GM06990 (cell line): ENCODE data around the gene SRC.

Source experiments
- DNase-seq: peaks from one replicate; pipeline ENCODE4 v3.0.0-alpha.2; 2011; ENCODE audit not compliant: insufficient read length; ENCODE audit errors: extremely low read depth
- H3K27me3 ChIP-seq: replicated peaks from 2 replicates; pipeline ENCODE4 v1.6.0; 2011; ENCODE audit warnings: low read length; ENCODE audit not compliant: control insufficient read depth, insufficient read depth
- H3K36me3 ChIP-seq: 2 replicates; pipeline ENCODE4 v1.5.1; 2011; ENCODE audit warnings: low read length; ENCODE audit not compliant: control insufficient read depth, insufficient read depth
- H3K4me3 ChIP-seq: replicated peaks from 2 replicates; pipeline ENCODE4 v1.5.1; 2011; ENCODE audit warnings: low read depth, mild to moderate bottlenecking, control low read depth, low read length
- TF ChIP-seq, protein P1 (sequence below): IDR thresholded peaks from 2 replicates; pipeline ENCODE4 v1.5.1; 2011; ENCODE audit warnings: low read length, control low read depth, mild to moderate bottlenecking, inconsistent platforms; ENCODE audit not compliant: insufficient read depth, poor library complexity, severe bottlenecking

Gene SRC

DNA sequence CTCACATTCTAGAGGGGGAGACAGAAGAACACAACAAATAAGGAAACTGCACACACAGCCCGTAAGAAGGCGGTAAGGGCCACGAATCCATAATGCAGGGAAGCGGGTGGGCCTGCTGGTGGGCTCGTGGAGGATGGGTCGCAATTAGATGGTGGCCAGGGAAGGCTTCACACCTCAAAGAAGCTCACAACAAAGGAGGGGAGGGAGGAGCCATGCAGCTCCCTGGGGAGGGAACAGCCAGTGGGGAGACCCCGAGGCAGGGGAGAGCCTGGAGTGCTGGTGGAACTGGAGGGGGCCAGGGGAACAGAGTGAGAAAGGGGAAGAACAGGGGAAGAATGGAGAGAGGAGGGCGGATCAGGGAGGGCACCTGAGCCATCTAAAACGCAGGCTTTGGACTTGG, 13.4 kb downstream of the SRC start:
- Histone ChIP-seq H3K36me3 (peaks cover 28% of the 10 kb centered on the region), H3K27me3 (no peaks in the 10 kb centered on the region), H3K4me3 (no peak overlapping the region)
- DNase-seq = no peak
- TF ChIP-seq, protein P1, sequence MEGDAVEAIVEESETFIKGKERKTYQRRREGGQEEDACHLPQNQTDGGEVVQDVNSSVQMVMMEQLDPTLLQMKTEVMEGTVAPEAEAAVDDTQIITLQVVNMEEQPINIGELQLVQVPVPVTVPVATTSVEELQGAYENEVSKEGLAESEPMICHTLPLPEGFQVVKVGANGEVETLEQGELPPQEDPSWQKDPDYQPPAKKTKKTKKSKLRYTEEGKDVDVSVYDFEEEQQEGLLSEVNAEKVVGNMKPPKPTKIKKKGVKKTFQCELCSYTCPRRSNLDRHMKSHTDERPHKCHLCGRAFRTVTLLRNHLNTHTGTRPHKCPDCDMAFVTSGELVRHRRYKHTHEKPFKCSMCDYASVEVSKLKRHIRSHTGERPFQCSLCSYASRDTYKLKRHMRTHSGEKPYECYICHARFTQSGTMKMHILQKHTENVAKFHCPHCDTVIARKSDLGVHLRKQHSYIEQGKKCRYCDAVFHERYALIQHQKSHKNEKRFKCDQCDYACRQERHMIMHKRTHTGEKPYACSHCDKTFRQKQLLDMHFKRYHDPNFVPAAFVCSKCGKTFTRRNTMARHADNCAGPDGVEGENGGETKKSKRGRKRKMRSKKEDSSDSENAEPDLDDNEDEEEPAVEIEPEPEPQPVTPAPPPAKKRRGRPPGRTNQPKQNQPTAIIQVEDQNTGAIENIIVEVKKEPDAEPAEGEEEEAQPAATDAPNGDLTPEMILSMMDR = no peak

DNA sequence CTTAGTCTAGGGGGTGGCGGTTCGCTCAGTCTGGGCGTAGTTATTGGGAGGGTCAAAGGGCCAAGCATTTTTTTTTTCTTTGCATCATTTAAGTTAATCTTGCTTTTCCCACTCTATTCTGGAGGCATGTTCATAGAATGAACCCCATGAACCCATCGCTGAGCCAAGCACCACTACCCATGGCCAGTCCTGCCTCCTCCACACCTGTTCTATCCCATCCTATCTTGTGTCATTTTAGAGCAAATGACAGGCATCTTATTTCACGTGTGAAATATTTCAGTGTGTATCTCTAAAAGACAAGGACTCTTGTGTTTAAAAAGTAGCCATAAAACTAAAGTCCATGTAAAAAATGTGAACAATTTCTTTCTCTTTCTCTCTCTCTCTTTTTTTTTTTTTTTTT, 13.9 kb downstream of the SRC start:
- DNase-seq = no peak
- H3K4me3 ChIP-seq = no peak overlapping the region
- TF ChIP-seq, protein P1 = no peak
- no peaks in the 10 kb centered on the region for H3K27me3 ChIP-seq
- peaks cover 28% of the 10 kb centered on the region for H3K36me3 ChIP-seq

DNA sequence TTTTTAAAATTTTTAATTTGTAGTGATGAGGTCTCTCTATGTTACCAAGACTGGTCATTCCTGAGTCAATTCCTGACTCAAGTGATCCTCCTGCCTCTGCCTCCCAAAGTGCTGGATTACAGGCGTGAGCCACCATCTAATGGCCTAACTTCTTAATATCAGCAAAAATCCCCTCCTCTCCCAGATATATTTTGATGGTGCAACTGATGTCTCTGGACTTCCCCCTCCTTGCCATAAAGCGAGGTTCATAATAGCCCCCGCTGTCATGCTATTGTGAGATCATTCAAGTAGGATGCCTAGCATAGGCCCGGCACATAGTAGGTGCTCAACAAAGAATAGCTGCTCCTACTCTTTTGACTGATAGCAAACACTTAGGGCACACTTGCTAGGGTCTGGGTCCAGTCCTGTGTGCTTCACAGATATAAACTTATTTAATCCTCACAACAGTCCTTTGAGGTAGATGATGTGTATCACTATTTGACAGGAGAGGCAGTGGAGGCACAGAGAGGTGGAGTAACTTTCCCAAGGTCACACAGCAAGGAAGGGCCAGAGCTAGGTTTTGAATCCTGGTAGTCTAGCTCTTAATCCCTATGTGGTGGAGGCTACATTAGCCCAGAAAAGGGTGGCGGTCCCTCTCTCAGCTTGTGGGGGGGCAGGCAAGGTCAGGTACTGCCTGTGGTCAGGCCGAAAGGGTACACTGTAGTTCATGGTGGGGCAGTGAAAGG, 14.6 kb downstream of the SRC start:
- TF ChIP-seq, protein P1 = no peak
- peaks cover 28% of the 10 kb centered on the region for H3K36me3 ChIP-seq
- DNase-seq = no peak
- no peaks in the 10 kb centered on the region for H3K27me3 ChIP-seq
- no peak overlapping the region for H3K4me3 ChIP-seq

DNA sequence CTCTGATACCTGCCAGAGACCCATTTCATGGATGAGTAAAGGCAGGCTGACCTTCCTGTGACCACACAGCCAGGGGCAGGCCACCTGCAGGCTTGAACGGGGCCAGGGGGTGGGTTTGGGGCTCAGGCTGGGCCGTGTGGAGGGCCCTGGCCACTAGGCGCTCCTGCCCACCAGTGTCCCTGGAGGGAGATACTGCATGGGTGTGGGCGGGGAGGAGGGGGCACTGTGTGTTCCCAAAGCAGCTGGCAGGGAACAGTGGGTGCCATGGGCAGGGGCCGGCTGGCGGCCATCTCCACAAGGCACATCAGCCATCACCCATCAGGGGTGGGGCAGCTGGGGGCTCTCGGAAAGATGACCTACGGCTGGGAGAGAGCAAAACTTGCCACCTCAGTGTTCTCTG, 15.4 kb downstream of the SRC start:
- TF ChIP-seq, protein P1 = no peak
- H3K36me3 ChIP-seq = peaks cover 30% of the 10 kb centered on the region
- no peak overlapping the region for H3K4me3 ChIP-seq
- H3K27me3 ChIP-seq = no peaks in the 10 kb centered on the region
- no peak for DNase-seq

DNA sequence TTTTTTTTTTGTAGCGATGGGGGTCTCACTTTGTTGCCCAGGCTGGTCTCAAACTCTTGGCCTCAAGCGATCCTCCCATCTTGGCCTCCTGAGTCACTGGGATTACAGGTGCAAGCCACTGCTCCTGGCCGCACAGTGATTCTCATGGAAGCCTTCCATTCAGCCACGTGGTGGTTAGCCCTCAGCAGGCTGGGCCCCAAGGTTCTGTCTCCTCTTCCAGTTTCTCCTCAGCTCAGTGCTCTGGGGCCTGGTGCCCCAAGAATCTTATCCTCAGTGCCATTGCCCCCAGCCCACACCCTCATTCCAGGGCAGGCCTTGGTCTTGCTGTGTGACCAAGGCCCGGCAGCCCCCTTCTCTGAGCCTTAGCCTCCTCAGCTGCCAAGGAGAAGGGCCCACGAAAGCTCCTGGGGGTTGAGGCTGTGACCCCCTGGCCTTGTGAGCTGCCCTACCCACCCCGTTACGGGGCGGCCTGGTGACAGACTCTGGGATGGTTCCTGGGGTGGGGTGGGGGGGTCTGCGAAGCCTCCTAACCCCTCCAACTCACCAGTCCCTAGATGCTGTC, 16.4 kb downstream of the SRC start:
- TF ChIP-seq, protein P1 = no peak
- H3K4me3 ChIP-seq = no peak overlapping the region
- DNase-seq = no peak
- no peaks in the 10 kb centered on the region for H3K27me3 ChIP-seq
- H3K36me3 ChIP-seq = peaks cover 23% of the 10 kb centered on the region

DNA sequence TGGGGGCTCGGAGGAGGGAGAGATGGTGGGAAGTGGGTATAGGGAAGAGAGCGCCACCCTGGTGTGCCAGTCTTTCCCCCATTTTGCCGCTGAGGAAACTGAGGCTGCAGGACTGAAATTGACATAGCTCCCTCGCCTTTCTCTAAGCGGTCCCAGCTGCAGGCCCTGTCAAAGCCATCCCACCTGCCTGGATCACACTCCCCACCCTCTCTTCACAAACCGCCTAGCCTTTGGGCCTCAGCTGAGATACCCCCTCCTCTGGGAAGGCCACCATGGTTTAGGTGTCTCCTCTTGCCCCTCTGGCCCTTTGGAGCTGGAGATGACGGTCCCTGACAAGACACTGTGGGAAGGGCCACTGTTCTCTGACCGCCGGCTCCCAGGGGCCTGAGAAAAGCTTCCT, 16.9 kb downstream of the SRC start:
- DNase-seq = no peak
- H3K36me3 ChIP-seq = peaks cover 24% of the 10 kb centered on the region
- H3K4me3 ChIP-seq = no peak overlapping the region
- TF ChIP-seq, protein P1 = no peak
- no peaks in the 10 kb centered on the region for H3K27me3 ChIP-seq
